ENCODE results near the gene POU2F3.

Gene POU2F3

DNA sequence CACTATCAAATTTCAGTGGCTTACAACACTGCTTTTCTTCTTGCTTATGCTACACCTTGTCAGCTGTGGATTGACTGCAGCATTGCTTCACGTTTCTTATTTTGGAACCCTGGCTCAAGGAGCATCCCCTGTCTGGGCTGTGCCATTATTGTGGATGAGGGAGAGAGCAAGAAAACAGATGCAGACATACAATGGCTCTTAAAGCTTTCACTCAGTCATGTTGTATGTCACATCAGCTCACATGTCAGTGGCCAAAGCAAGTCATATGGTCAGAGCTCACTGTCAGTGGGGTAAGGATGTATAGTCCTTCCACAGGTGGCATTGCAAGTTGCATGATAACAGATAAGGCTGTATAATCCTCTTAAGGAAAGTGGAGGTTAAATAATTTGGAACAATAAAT lies 106.3 kb downstream of the POU2F3 start (continued):
- TF ChIP-seq, protein P1, sequence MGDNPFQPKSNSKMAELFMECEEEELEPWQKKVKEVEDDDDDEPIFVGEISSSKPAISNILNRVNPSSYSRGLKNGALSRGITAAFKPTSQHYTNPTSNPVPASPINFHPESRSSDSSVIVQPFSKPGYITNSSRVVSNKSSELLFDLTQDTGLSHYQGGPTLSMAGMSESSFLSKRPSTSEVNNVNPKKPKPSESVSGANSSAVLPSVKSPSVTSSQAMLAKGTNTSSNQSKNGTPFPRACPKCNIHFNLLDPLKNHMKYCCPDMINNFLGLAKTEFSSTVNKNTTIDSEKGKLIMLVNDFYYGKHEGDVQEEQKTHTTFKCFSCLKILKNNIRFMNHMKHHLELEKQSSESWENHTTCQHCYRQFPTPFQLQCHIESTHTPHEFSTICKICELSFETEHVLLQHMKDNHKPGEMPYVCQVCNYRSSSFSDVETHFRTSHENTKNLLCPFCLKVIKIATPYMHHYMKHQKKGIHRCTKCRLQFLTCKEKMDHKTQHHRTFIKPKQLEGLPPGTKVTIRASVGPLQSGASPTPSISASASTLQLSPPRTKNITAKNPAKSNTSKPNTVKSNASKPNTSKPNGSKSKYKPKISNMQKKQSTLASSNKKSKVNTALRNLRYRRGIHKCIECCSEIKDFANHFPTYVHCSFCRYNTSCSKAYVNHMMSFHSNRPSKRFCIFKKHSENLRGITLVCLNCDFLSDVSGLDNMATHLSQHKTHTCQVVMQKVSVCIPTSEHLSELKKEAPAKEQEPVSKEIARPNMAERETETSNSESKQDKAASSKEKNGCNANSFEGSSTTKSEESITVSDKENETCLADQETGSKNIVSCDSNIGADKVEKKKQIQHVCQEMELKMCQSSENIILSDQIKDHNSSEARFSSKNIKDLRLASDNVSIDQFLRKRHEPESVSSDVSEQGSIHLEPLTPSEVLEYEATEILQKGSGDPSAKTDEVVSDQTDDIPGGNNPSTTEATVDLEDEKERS (tag by site-specific recombination; IDR thresholded peaks at IDR 0.05), result no peak
- TF ChIP-seq KLF8 (tag by site-specific recombination; IDR thresholded peaks at IDR 0.05) (no peak), OSR2 (tag by site-specific recombination; IDR thresholded peaks at IDR 0.05) (peak; percentile 7; the same call in 1 of the 2 replicates), ZNF248 (tag by site-specific recombination; IDR thresholded peaks at IDR 0.05) (no peak), FEZF1 (tag by site-specific recombination; IDR thresholded peaks at IDR 0.05) (no peak), ZNF596 (tag by site-specific recombination; IDR thresholded peaks at IDR 0.05) (no peak), SCRT1 (tag by site-specific recombination; IDR thresholded peaks at IDR 0.05; ENCODE audit: borderline replicate concordance) (peak; percentile 64), SP2 (tag by site-specific recombination; IDR thresholded peaks at IDR 0.05) (no peak), SCRT2 (tag by site-specific recombination; IDR thresholded peaks at IDR 0.05) (peak; percentile 83), ZNF266 (tag by site-specific recombination; IDR thresholded peaks at IDR 0.05; ENCODE audit: low read depth) (no peak), ZNF768 (tag by site-specific recombination; IDR thresholded peaks at IDR 0.05) (no peak), ZNF416 (tag by site-specific recombination; IDR thresholded peaks at IDR 0.05) (no peak), ZNF76 (tag by site-specific recombination; IDR thresholded peaks at IDR 0.05; ENCODE audit: borderline replicate concordance, low read depth) (no peak), ZBTB8A (tag by site-specific recombination; IDR thresholded peaks at IDR 0.05) (no peak), PRDM1 (tag by site-specific recombination; IDR thresholded peaks at IDR 0.05) (0 out of 2 replicates have a peak, but pooled peaks have one; percentile 21), ZNF837 (tag by site-specific recombination; IDR thresholded peaks at IDR 0.05) (no peak), ZNF544 (tag by site-specific recombination; IDR thresholded peaks at IDR 0.05) (no peak), ZNF423 (tag by site-specific recombination; IDR thresholded peaks at IDR 0.05) (no peak), KLF16 (tag by site-specific recombination; IDR thresholded peaks at IDR 0.05) (no peak)
- TF ChIP-seq, protein P2, sequence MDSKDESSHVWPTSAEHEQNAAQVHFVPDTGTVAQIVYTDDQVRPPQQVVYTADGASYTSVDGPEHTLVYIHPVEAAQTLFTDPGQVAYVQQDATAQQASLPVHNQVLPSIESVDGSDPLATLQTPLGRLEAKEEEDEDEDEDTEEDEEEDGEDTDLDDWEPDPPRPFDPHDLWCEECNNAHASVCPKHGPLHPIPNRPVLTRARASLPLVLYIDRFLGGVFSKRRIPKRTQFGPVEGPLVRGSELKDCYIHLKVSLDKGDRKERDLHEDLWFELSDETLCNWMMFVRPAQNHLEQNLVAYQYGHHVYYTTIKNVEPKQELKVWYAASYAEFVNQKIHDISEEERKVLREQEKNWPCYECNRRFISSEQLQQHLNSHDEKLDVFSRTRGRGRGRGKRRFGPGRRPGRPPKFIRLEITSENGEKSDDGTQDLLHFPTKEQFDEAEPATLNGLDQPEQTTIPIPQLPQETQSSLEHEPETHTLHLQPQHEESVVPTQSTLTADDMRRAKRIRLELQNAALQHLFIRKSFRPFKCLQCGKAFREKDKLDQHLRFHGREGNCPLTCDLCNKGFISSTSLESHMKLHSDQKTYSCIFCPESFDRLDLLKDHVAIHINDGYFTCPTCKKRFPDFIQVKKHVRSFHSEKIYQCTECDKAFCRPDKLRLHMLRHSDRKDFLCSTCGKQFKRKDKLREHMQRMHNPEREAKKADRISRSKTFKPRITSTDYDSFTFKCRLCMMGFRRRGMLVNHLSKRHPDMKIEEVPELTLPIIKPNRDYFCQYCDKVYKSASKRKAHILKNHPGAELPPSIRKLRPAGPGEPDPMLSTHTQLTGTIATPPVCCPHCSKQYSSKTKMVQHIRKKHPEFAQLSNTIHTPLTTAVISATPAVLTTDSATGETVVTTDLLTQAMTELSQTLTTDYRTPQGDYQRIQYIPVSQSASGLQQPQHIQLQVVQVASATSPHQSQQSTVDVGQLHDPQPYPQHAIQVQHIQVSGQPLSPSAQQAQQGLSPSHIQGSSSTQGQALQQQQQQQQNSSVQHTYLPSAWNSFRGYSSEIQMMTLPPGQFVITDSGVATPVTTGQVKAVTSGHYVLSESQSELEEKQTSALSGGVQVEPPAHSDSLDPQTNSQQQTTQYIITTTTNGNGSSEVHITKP (tag by site-specific recombination; IDR thresholded peaks at IDR 0.05), result peak; percentile 90
- TF ChIP-seq, protein P3, sequence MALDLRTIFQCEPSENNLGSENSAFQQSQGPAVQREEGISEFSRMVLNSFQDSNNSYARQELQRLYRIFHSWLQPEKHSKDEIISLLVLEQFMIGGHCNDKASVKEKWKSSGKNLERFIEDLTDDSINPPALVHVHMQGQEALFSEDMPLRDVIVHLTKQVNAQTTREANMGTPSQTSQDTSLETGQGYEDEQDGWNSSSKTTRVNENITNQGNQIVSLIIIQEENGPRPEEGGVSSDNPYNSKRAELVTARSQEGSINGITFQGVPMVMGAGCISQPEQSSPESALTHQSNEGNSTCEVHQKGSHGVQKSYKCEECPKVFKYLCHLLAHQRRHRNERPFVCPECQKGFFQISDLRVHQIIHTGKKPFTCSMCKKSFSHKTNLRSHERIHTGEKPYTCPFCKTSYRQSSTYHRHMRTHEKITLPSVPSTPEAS (tag by site-specific recombination; IDR thresholded peaks at IDR 0.05), result no peak
- TF ChIP-seq, protein P4, sequence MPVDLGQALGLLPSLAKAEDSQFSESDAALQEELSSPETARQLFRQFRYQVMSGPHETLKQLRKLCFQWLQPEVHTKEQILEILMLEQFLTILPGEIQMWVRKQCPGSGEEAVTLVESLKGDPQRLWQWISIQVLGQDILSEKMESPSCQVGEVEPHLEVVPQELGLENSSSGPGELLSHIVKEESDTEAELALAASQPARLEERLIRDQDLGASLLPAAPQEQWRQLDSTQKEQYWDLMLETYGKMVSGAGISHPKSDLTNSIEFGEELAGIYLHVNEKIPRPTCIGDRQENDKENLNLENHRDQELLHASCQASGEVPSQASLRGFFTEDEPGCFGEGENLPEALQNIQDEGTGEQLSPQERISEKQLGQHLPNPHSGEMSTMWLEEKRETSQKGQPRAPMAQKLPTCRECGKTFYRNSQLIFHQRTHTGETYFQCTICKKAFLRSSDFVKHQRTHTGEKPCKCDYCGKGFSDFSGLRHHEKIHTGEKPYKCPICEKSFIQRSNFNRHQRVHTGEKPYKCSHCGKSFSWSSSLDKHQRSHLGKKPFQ (tag by site-specific recombination; IDR thresholded peaks at IDR 0.05), result no peak
- TF ChIP-seq, protein P5, sequence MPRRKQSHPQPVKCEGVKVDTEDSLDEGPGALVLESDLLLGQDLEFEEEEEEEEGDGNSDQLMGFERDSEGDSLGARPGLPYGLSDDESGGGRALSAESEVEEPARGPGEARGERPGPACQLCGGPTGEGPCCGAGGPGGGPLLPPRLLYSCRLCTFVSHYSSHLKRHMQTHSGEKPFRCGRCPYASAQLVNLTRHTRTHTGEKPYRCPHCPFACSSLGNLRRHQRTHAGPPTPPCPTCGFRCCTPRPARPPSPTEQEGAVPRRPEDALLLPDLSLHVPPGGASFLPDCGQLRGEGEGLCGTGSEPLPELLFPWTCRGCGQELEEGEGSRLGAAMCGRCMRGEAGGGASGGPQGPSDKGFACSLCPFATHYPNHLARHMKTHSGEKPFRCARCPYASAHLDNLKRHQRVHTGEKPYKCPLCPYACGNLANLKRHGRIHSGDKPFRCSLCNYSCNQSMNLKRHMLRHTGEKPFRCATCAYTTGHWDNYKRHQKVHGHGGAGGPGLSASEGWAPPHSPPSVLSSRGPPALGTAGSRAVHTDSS (tag by site-specific recombination; IDR thresholded peaks at IDR 0.05), result no peak
